Heart right ventricle (tissue), 16 donors: ENCODE results near the gene RPS6KA5. TPM values are rescaled to one million over a fixed set of nuclear protein-coding genes. Genes with fewer than 3 reads are reported as not detected.

ENCODE experiments used
- ATAC-seq, 8 donors: fragments of 200-7000 bp; cut with Tn5 transposase; one replicate each; pipeline ENCODE4 v1.9.1; 2020; ENCODE audit warnings: mild to moderate bottlenecking in 8 of 8, moderate library complexity in 8 of 8, moderate number of reproducible peaks in 1 of 8
- DNase-seq, 2 donors: peaks; one replicate each; pipeline ENCODE4 v3.0.0-alpha.2; 2020
- H3K27ac ChIP-seq, 10 donors: fragments of 200-600 bp; sonication (generic) in 2 of 10; one replicate each; pipeline versions ENCODE4 v1.5.0 to v1.8.0; 2020 to 2022; ENCODE audit warnings: mild to moderate bottlenecking in 3 of 10
- H3K27me3 ChIP-seq, 7 donors: fragments of 200-600 bp; one replicate each; pipeline ENCODE4 v1.8.0; 2021 to 2022; ENCODE audit warnings: mild to moderate bottlenecking in 2 of 7
- H3K36me3 ChIP-seq, 9 donors: fragments of 200-600 bp; sonication (generic) in 1 of 9; one replicate each; pipeline versions ENCODE4 v1.5.0 to v1.8.0; 2020 to 2022; ENCODE audit warnings: mild to moderate bottlenecking in 2 of 9
- H3K4me1 ChIP-seq, 9 donors: fragments of 200-600 bp; sonication (generic) in 1 of 9; one replicate each; pipeline versions ENCODE4 v1.5.0 to v1.8.0; 2020 to 2022; ENCODE audit warnings: mild to moderate bottlenecking in 4 of 9
- H3K4me3 ChIP-seq, 10 donors: fragments of 200-600 bp; sonication (generic) in 2 of 10; one replicate each; pipeline versions ENCODE4 v1.5.0 to v1.8.0; 2020 to 2022; ENCODE audit warnings: mild to moderate bottlenecking in 7 of 10, moderate library complexity in 2 of 10
- H3K9me3 ChIP-seq, 11 donors: fragments of 200-600 bp in 10 of 11; sonication (generic) in 2 of 11; one replicate each; pipeline versions ENCODE4 v1.5.0 to v1.8.0; 2013 to 2022; ENCODE audit warnings: mild to moderate bottlenecking in 2 of 11, control low read depth in 1 of 11, moderate library complexity in 1 of 11
- CTCF ChIP-seq, 9 donors: fragments of 200-600 bp; sonication (generic) in 2 of 9; IDR thresholded peaks; one replicate each; pipeline versions ENCODE4 v1.5.0 to v1.8.0; 2021 to 2022; ENCODE audit warnings: antibody characterized with exemption in 9 of 9, mild to moderate bottlenecking in 5 of 9, moderate library complexity in 1 of 9
- WGBS, 2 donors: extraction: QIAGEN DNeasy Blood & Tissue Kit; methylation state at CpG; one replicate each; pipeline ENCODE4 v1.1.7; 2013; ENCODE audit warnings: inconsistent platforms in 1 of 2; 5-methylcytosine and 5-hydroxymethylcytosine counted together
- intact Hi-C, 10 donors: fragments of 100-400 bp; cut with DNase I; formaldehyde crosslinking; loops; one replicate each; pipeline versions ENCODE4 v1.11.1 to v1.14.2; 2022
- long read RNA-seq, 3 donors: library from polyadenylated mRNA; unstranded; transcript quantifications; one replicate each; pipeline ENCODE4 v2.0.0, GENCODE V29; 2020 to 2021
- polyA plus RNA-seq, 2 donors: library from polyadenylated mRNA; stranded (reverse); fragments of 200-250 nt; gene quantifications; one replicate each; pipeline ENCODE4 v1.2.3, GENCODE V29; 2013
- total RNA-seq, 10 donors: library from RNA; stranded (reverse); fragmentation: NEBNext Ultra II Directional in 3 of 10; extraction: Animal tissue kit (Norgen Biotek cat#: 25700) in 3 of 10; gene quantifications; one replicate each; pipeline versions ENCODE4 v1.2.1 to v1.2.4, GENCODE V29; 2021 to 2023
- donor health status: Arrhythmogenic right ventricular cardiomyopathy.
- donor health status: ischemic (EF 13 %, LVEDD 7.1; RV severe dilation, severe dysfunction).
- donor health status: healthy with polysubstance abuse.
- donor health status: DM: no; HTN: yes; CAD: no.
- donor health status: DM: no; HTN: no; CAD: no.
- donor health status: ischemic (EF 25% LVEDD 6.9; RV normal size, moderate dysfunction).
- donor health status: ischemic (EF 25% LVEDD 5.7; RV mildly dilated, moderate dysfunction).
- donor health status: healthy.
- donor health status: DM: yes; HTN: yes; CAD: no.
- donor health status: Ischemic cardiomyopathy.
- donor health status: ischemic (EF 35%, LVEDD 5.7; RV mildly dilated, moderate dysfunction).
- donor health status: nonischemic (EF 11% LVEDD 7.7; RV severe dilation, severe dysfunction).
- donor health status: DM: yes; HTN: yes; CAD: no.
- donor health status: PGD.
- donor health status: ischemic (EF 29% LVEDD 5.4; RV normal size, mild dysfunction).
- donor health status: nonischemic (EF 23%, LVEDD 6.1; RV moderate dilation, normal function).

Gene RPS6KA5
- total RNA-seq (10 to 100 TPM in 4 of 10 donors, 1 to 10 TPM in 6; 7.3 to 22.5 (median 9.4) TPM), polyA plus RNA-seq (under 1 TPM; 0.84 to 0.95 TPM)
- long read RNA-seq, donor 1, full-length matches to known transcripts: 25 of 31 reads
- long read RNA-seq, donor 1, partial matches to known transcripts: 4 of 31 reads
- long read RNA-seq, donor 1, other reads (novel, unspliced or antisense): 2 of 31 reads
- long read RNA-seq, donor 2, full-length matches to known transcripts: 22 of 26 reads
- long read RNA-seq, donor 2, partial matches to known transcripts: 1 of 26 reads
- long read RNA-seq, donor 2, other reads (novel, unspliced or antisense): 3 of 26 reads
- long read RNA-seq, donor 3, full-length matches to known transcripts: 61 of 79 reads
- long read RNA-seq, donor 3, partial matches to known transcripts: 10 of 79 reads
- long read RNA-seq, donor 3, other reads (novel, unspliced or antisense): 8 of 79 reads

- peak; percentile 96 to 99 (median 98) for ATAC-seq
- Histone ChIP-seq H3K27me3 (no peaks in the 10 kb centered on the region), H3K4me1 (peaks cover 0 to 41% (median 10%) of the 10 kb centered on the region in 9 donors), H3K4me3 (peak within 1 kb of the TSS; percentile 73 to 98 (median 90)), H3K9me3 (no peaks in the 10 kb centered on the region), H3K36me3 (no peaks in the 10 kb centered on the region), H3K27ac (peak within 1 kb of the TSS; percentile 82 to 98 (median 94))
- intact Hi-C loops: loop anchor here in 5 of 10 donors (1.0 to 10.0 kb wide), 5 partner anchors 54 to 156 kb away; partner anchors contain the start of gene DGLUCY (in 2 of the 5)
- TF ChIP-seq CTCF (IDR thresholded peaks at IDR 0.05): peak in 7 of 9 donors; percentile 15 to 48 (median 28)
- DNase-seq: peak; percentile 100
- WGBS, 2 donors: 0 to 1% methylated on average over 60 to 71 of the region's 71 CpGs
These were observed at the start of gene RPS6KA5 for GRCh38 chr14:91060351-91061055. TSS of gene RPS6KA5 (minus strand) at chr14:91060641. CDS start at chr14:91060434, 207 bp downstream.

- no peak for DNase-seq
- Histone ChIP-seq H3K27me3 (no peaks in the 10 kb centered on the region), H3K36me3 (no peaks in the 10 kb centered on the region), H3K9me3 (no peaks in the 10 kb centered on the region), H3K4me3 (no peak overlapping the region), H3K27ac (peak overlapping the region in 7 of 10 donors; percentile 20 to 69 (median 37)), H3K4me1 (peaks cover 0 to 33% (median 17%) of the 10 kb centered on the region in 9 donors)
- intact Hi-C loops: no loop called here
- 54 to 67% methylated on average over 7 of the region's 7 CpGs for WGBS, 2 donors
- ATAC-seq: peak in 1 of 8 donors; percentile 32
- no peak for TF ChIP-seq CTCF (IDR thresholded peaks at IDR 0.05)
These were observed 48.6 kb upstream of the RPS6KA5 start for GRCh38 chr14:91108941-91109611.

GRCh38 chr14:91103116-91103515 is 42.7 kb upstream of the RPS6KA5 start:
- 24 to 37% methylated on average over 8 of the region's 8 CpGs for WGBS, 2 donors
- Histone ChIP-seq H3K27me3 (no peaks in the 10 kb centered on the region), H3K4me3 (no peak overlapping the region), H3K27ac (no peak overlapping the region), H3K36me3 (no peaks in the 10 kb centered on the region), H3K4me1 (peaks cover 0 to 13% (median 0%) of the 10 kb centered on the region in 9 donors), H3K9me3 (no peaks in the 10 kb centered on the region)
- TF ChIP-seq CTCF (IDR thresholded peaks at IDR 0.05): no peak
- DNase-seq: no peak
- ATAC-seq: peak; percentile 41 to 82 (median 70)
- intact Hi-C loops: no loop called here

- no peak overlapping the region for H3K4me3 ChIP-seq
- intact Hi-C loops: no loop called here
- WGBS, 2 donors: 77 to 85% methylated on average over 5 of the region's 5 CpGs
These were observed 39.7 kb upstream of the RPS6KA5 start for GRCh38 chr14:91100102-91100501.

More at GRCh38 chr14:91100102-91100501, 39.7 kb upstream of the RPS6KA5 start:
- H3K36me3 ChIP-seq: no peaks in the 10 kb centered on the region
- DNase-seq (no peak), ATAC-seq (no peak)
- no peaks in the 10 kb centered on the region for H3K9me3 ChIP-seq
- TF ChIP-seq CTCF (IDR thresholded peaks at IDR 0.05): no peak
- H3K27me3 ChIP-seq: no peaks in the 10 kb centered on the region
- no peak overlapping the region for H3K27ac ChIP-seq
- H3K4me1 ChIP-seq: peaks cover 0 to 8% (median 0%) of the 10 kb centered on the region in 9 donors
